HEK293 (cell line): ENCODE results near the gene CINP.

Experiments
- GLIS1 ChIP-seq: fragments of 450-650 bp; formaldehyde crosslinking; IDR thresholded peaks from 2 replicates; pipeline ENCODE4 v1.5.1; 2016; ENCODE audit warnings: missing biosample characterization, missing genetic modification characterization
- IKZF3 ChIP-seq: fragments of 450-650 bp; IDR thresholded peaks from 2 replicates; pipeline ENCODE4 v1.5.0; 2018; ENCODE audit warnings: missing biosample characterization, mild to moderate bottlenecking, missing genetic modification characterization, moderate library complexity
- KLF10 ChIP-seq: fragments of 450-650 bp; IDR thresholded peaks from 2 replicates; pipeline ENCODE4 v1.5.1; 2018; ENCODE audit warnings: missing biosample characterization, mild to moderate bottlenecking, missing genetic modification characterization
- KLF8 ChIP-seq: fragments of 450-650 bp; formaldehyde crosslinking; IDR thresholded peaks from 2 replicates; pipeline ENCODE4 v1.5.1; 2016; ENCODE audit warnings: missing biosample characterization, missing genetic modification characterization
- PRDM1 ChIP-seq: fragments of 450-650 bp; formaldehyde crosslinking; IDR thresholded peaks from 2 replicates; pipeline ENCODE4; 2016; ENCODE audit warnings: missing biosample characterization, missing genetic modification characterization
- PRDM10 ChIP-seq: fragments of 450-650 bp; formaldehyde crosslinking; IDR thresholded peaks from 2 replicates; pipeline ENCODE4 v1.5.1; 2016; ENCODE audit warnings: missing biosample characterization, missing genetic modification characterization
- SALL2 ChIP-seq: fragments of 450-650 bp; formaldehyde crosslinking; IDR thresholded peaks from 2 replicates; pipeline ENCODE4 v1.5.0; 2017; ENCODE audit warnings: missing biosample characterization, mild to moderate bottlenecking, missing genetic modification characterization, borderline replicate concordance
- SP2 ChIP-seq: fragments of 450-650 bp; formaldehyde crosslinking; IDR thresholded peaks from 2 replicates; pipeline ENCODE4 v1.5.1; 2016; ENCODE audit warnings: missing biosample characterization, missing genetic modification characterization
- SP3 ChIP-seq: fragments of 450-650 bp; formaldehyde crosslinking; IDR thresholded peaks from 2 replicates; pipeline ENCODE4 v1.5.1; 2016; ENCODE audit warnings: missing biosample characterization, missing genetic modification characterization
- YY1 ChIP-seq: fragments of 450-650 bp; formaldehyde crosslinking; IDR thresholded peaks from 2 replicates; pipeline ENCODE4 v1.5.1; 2018; ENCODE audit warnings: missing biosample characterization, missing genetic modification characterization
- ZBTB17 ChIP-seq: fragments of 450-650 bp; formaldehyde crosslinking; IDR thresholded peaks from 2 replicates; pipeline ENCODE4 v1.5.1; 2016; ENCODE audit warnings: missing biosample characterization, missing genetic modification characterization
- ZBTB48 ChIP-seq: fragments of 450-650 bp; formaldehyde crosslinking; IDR thresholded peaks from 2 replicates; pipeline ENCODE4 v1.5.1; 2016; ENCODE audit warnings: missing biosample characterization, missing genetic modification characterization
- ZBTB8A ChIP-seq: fragments of 450-650 bp; formaldehyde crosslinking; IDR thresholded peaks from 2 replicates; pipeline ENCODE4 v1.5.1; 2016; ENCODE audit warnings: missing biosample characterization, missing genetic modification characterization
- ZFHX2 ChIP-seq: fragments of 450-650 bp; formaldehyde crosslinking; conservative IDR thresholded peaks from 2 replicates; pipeline ENCODE4 v1.5.1; 2016; ENCODE audit warnings: missing biosample characterization, missing genetic modification characterization
- ZNF112 ChIP-seq: fragments of 450-650 bp; formaldehyde crosslinking; IDR thresholded peaks from 2 replicates; pipeline ENCODE4 v1.5.0; 2017; ENCODE audit warnings: missing biosample characterization, missing genetic modification characterization
- ZNF23 ChIP-seq: fragments of 450-650 bp; formaldehyde crosslinking; IDR thresholded peaks from 2 replicates; pipeline ENCODE4 v1.5.1; 2016; ENCODE audit warnings: missing biosample characterization, missing genetic modification characterization, borderline replicate concordance
- ZNF248 ChIP-seq: fragments of 450-650 bp; formaldehyde crosslinking; IDR thresholded peaks from 2 replicates; pipeline ENCODE4 v1.5.1; 2017; ENCODE audit warnings: missing biosample characterization, missing genetic modification characterization
- ZNF292 ChIP-seq: fragments of 450-650 bp; formaldehyde crosslinking; IDR thresholded peaks from 2 replicates; pipeline ENCODE4 v1.5.1; 2016; ENCODE audit warnings: low read depth, missing biosample characterization, missing genetic modification characterization, borderline replicate concordance
- ZNF302 ChIP-seq: fragments of 450-650 bp; formaldehyde crosslinking; IDR thresholded peaks from 2 replicates; pipeline ENCODE4 v1.5.1; 2016; ENCODE audit warnings: missing biosample characterization, missing genetic modification characterization, low read depth
- ZNF433 ChIP-seq: fragments of 450-650 bp; formaldehyde crosslinking; IDR thresholded peaks from 2 replicates; pipeline ENCODE4 v1.5.1; 2016; ENCODE audit warnings: missing biosample characterization, missing genetic modification characterization, low read depth
- ZNF48 ChIP-seq: fragments of 450-650 bp; formaldehyde crosslinking; IDR thresholded peaks from 2 replicates; pipeline ENCODE4 v1.5.1; 2016; ENCODE audit warnings: missing biosample characterization, missing genetic modification characterization
- ZNF501 ChIP-seq: fragments of 450-650 bp; formaldehyde crosslinking; IDR thresholded peaks from 2 replicates; pipeline ENCODE4 v1.5.1; 2016; ENCODE audit warnings: missing biosample characterization, missing genetic modification characterization
- ZNF529 ChIP-seq: fragments of 450-650 bp; formaldehyde crosslinking; IDR thresholded peaks from 2 replicates; pipeline ENCODE4 v1.5.1; 2017; ENCODE audit warnings: missing genetic modification characterization, missing biosample characterization; ENCODE audit not compliant: insufficient replicate concordance
- ZNF561 ChIP-seq: fragments of 450-650 bp; IDR thresholded peaks from 2 replicates; pipeline ENCODE4 v1.5.1; 2018; ENCODE audit warnings: missing biosample characterization, missing genetic modification characterization, borderline replicate concordance
- ZNF610 ChIP-seq: fragments of 450-650 bp; formaldehyde crosslinking; IDR thresholded peaks from 2 replicates; pipeline ENCODE4 v1.5.1; 2016; ENCODE audit warnings: missing biosample characterization, missing genetic modification characterization, borderline replicate concordance
- ZSCAN18 ChIP-seq: fragments of 450-650 bp; formaldehyde crosslinking; IDR thresholded peaks from 2 replicates; pipeline ENCODE4 v1.5.1; 2016; ENCODE audit warnings: missing biosample characterization, missing genetic modification characterization
- ZSCAN30 ChIP-seq: fragments of 450-650 bp; IDR thresholded peaks from 2 replicates; pipeline ENCODE4 v1.5.1; 2018; ENCODE audit warnings: missing biosample characterization, mild to moderate bottlenecking, missing genetic modification characterization, moderate library complexity
- TF ChIP-seq, protein P1 (sequence below): fragments of 450-650 bp; formaldehyde crosslinking; IDR thresholded peaks from 2 replicates; pipeline ENCODE4 v1.5.1; 2016; ENCODE audit warnings: missing biosample characterization, missing genetic modification characterization

CINP gene

DNA sequence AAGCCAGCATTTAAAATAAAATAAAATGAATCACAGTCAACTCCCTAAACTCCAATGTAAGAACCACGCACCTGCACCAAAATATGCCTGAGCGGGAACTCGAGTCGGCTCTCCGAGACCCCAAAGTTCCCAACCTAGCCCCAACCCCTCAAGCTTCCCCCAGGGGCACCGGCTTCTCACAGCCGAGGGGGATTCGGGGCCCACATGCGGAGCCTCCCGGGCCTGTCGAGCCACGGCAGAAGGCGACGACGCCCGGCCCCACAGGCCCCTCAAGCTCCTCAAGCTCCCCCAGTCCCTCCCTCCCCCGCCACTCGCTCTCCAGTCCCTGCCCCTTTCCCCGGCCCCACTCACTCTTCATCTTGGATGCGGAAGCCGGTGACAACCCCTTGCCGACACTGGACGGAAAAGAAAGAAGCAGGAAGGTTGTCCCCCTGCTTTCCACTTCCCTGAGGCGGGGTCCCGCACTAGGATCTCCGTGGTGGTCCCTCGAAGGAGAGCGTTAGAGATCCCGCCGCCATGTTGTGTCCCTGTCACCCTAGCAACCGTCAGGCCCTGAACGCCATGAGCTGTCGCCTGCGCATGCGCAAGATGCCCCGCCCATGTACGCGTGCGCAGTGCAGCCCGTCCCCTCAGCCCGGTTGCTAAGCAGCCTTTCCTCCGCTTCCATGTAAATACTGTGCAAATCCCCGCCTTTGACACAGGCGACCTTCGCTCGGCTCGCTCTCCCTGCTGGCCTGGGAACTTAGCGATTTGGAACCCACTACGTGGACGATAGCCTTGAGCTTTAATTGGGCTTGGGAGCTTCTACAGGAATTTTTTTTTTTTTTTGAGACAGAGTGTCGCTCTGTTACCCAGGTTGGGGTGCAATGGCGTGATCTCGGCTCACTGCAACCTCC, 57.8 kb downstream of the CINP start, which contains the start of gene MOK (continued):
- TF ChIP-seq, protein P1, sequence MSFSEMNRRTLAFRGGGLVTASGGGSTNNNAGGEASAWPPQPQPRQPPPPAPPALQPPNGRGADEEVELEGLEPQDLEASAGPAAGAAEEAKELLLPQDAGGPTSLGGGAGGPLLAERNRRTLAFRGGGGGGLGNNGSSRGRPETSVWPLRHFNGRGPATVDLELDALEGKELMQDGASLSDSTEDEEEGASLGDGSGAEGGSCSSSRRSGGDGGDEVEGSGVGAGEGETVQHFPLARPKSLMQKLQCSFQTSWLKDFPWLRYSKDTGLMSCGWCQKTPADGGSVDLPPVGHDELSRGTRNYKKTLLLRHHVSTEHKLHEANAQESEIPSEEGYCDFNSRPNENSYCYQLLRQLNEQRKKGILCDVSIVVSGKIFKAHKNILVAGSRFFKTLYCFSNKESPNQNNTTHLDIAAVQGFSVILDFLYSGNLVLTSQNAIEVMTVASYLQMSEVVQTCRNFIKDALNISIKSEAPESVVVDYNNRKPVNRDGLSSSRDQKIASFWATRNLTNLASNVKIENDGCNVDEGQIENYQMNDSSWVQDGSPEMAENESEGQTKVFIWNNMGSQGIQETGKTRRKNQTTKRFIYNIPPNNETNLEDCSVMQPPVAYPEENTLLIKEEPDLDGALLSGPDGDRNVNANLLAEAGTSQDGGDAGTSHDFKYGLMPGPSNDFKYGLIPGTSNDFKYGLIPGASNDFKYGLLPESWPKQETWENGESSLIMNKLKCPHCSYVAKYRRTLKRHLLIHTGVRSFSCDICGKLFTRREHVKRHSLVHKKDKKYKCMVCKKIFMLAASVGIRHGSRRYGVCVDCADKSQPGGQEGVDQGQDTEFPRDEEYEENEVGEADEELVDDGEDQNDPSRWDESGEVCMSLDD (tag by site-specific recombination) = peak; percentile 66; the same call in 1 of the 2 replicates
- TF ChIP-seq ZNF248 (tag by site-specific recombination) = no peak
- TF ChIP-seq GLIS1 (tag by site-specific recombination) = peak; percentile 58
- peak; percentile 54; the same call in 1 of the 2 replicates for TF ChIP-seq KLF10 (tag by site-specific recombination)
- TF ChIP-seq ZNF112 (tag by site-specific recombination) = no peak
- no peak for TF ChIP-seq ZNF302 (tag by site-specific recombination)
- no peak; the same call in 1 of the 2 replicates for TF ChIP-seq ZNF501 (tag by site-specific recombination)
- no peak for TF ChIP-seq ZNF48 (tag by site-specific recombination)
- peak; percentile 93 for TF ChIP-seq ZBTB48 (tag by site-specific recombination)
- peak; percentile 84 for TF ChIP-seq YY1 (tag by site-specific recombination)
- 0 out of 2 replicates have a peak, but pooled peaks have one; percentile 18 for TF ChIP-seq PRDM10 (tag by site-specific recombination)
- no peak for TF ChIP-seq ZNF610 (tag by site-specific recombination)
- no peak for TF ChIP-seq ZNF23 (tag by site-specific recombination)
- no peak for TF ChIP-seq ZNF292 (tag by site-specific recombination)
- no peak for TF ChIP-seq ZSCAN18 (tag by site-specific recombination)
- TF ChIP-seq ZBTB8A (tag by site-specific recombination) = peak; percentile 33; the same call in 1 of the 2 replicates
- peak; percentile 27; the same call in 1 of the 2 replicates for TF ChIP-seq ZFHX2
- peak; percentile 43; the same call in 1 of the 2 replicates for TF ChIP-seq PRDM1 (tag by site-specific recombination)
- TF ChIP-seq KLF8 (tag by site-specific recombination) = 0 out of 2 replicates have a peak, but pooled peaks have one; percentile 23
- TF ChIP-seq ZNF529 (tag by site-specific recombination) = no peak
- no peak for TF ChIP-seq SALL2
- TF ChIP-seq ZBTB17 (tag by site-specific recombination) = peak; percentile 87
- peak; percentile 34; the same call in 1 of the 2 replicates for TF ChIP-seq IKZF3
- peak; percentile 86 for TF ChIP-seq SP3 (tag by site-specific recombination)
- no peak for TF ChIP-seq ZNF561 (tag by site-specific recombination)
- TF ChIP-seq ZNF433 (tag by site-specific recombination) = no peak
- no peak for TF ChIP-seq ZSCAN30 (tag by site-specific recombination)
- peak; percentile 61 for TF ChIP-seq SP2 (tag by site-specific recombination)
